IMR-90 (cell line): ENCODE data around the gene MRGPRD. TPM values are rescaled to one million over a fixed set of nuclear protein-coding genes. Genes with fewer than 3 reads are reported as not detected.

Source experiments
- ATAC-seq: fragments of 200-7000 bp; cut with Tn5 transposase; 2 replicates; pipeline ENCODE4 v1.9.1; 2020; ENCODE audit warnings: low read depth, mild to moderate bottlenecking, moderate library complexity
- BruUV-seq: library from RNA; stranded (reverse); fragments of 400-500 nt; replicated peaks from 2 replicates; lab custom pipeline; 2021; lab: Mats Ljungman, UMichigan
- CTCF ChIA-PET: fragments of 300-600 bp; formaldehyde crosslinking; extraction: SDS; loops from one replicate; lab custom pipeline; 2021; ENCODE audit warnings: antibody characterized with exemption; lab: Yijun Ruan, JAX
- POLR2A ChIA-PET: fragments of 300-600 bp; sonication (Branson Sonifier 250); formaldehyde crosslinking; loops from one replicate; lab custom pipeline; 2022; ENCODE audit warnings: antibody characterized with exemption; ENCODE audit not compliant: unreplicated experiment; lab: Charles Lee
- DNase-seq: peaks from one replicate; pipeline ENCODE4 v3.0.0; 2013
- H2AFZ ChIP-seq: replicated peaks from 2 replicates; pipeline ENCODE3; 2013; ENCODE audit warnings: low read length, mild to moderate bottlenecking; ENCODE audit not compliant: poor library complexity
- H2AK5ac ChIP-seq: 2 replicates; pipeline ENCODE4 v1.6.1; 2013; ENCODE audit warnings: low read depth, low read length, inconsistent platforms
- H2AK9ac ChIP-seq: replicated peaks from 2 replicates; pipeline ENCODE3; 2013; ENCODE audit warnings: mild to moderate bottlenecking, low read depth, low read length, moderate library complexity; ENCODE audit not compliant: poor library complexity
- H2BK120ac ChIP-seq: 2 replicates; pipeline ENCODE4 v1.6.1; 2013; ENCODE audit warnings: low read depth, low read length, inconsistent platforms
- H2BK15ac ChIP-seq: 3 replicates; pipeline ENCODE4 v1.6.1; 2013; ENCODE audit warnings: low read depth, low read length, inconsistent platforms
- H2BK20ac ChIP-seq: 2 replicates; pipeline ENCODE4 v1.6.1; 2013; ENCODE audit warnings: low read depth, mild to moderate bottlenecking, inconsistent platforms, low read length, moderate library complexity
- H2BK5ac ChIP-seq: 2 replicates; pipeline ENCODE4 v1.6.1; 2013; ENCODE audit warnings: mild to moderate bottlenecking, low read depth, low read length, inconsistent platforms; ENCODE audit not compliant: poor library complexity, severe bottlenecking
- H3K14ac ChIP-seq: replicated peaks from 2 replicates; pipeline ENCODE4 v1.6.1; 2013; ENCODE audit warnings: low read depth, low read length, inconsistent platforms
- H3K18ac ChIP-seq: 2 replicates; pipeline ENCODE4 v1.6.1; 2013; ENCODE audit warnings: low read depth, low read length, control low read depth
- H3K23ac ChIP-seq: 2 replicates; pipeline ENCODE4 v1.6.1; 2013; ENCODE audit warnings: low read depth, low read length, inconsistent platforms
- H3K27ac ChIP-seq: 2 replicates; pipeline ENCODE4 v1.5.1; 2013; ENCODE audit warnings: mild to moderate bottlenecking, control low read depth, low read length; ENCODE audit not compliant: insufficient read depth
- H3K27me3 ChIP-seq: 2 replicates; pipeline ENCODE4 v1.6.1; 2013; ENCODE audit warnings: low read length; ENCODE audit not compliant: control insufficient read depth, insufficient read depth
- H3K36me3 ChIP-seq: 2 replicates; pipeline ENCODE4 v1.6.1; 2013; ENCODE audit warnings: low read length, mixed read lengths; ENCODE audit not compliant: control insufficient read depth, insufficient read depth
- H3K4ac ChIP-seq: 2 replicates; pipeline ENCODE4 v1.6.1; 2013; ENCODE audit warnings: low read depth, low read length, inconsistent platforms
- H3K4me1 ChIP-seq: 2 replicates; pipeline ENCODE4 v1.6.1; 2013; ENCODE audit warnings: low read length, mixed read lengths; ENCODE audit not compliant: control insufficient read depth, insufficient read depth
- H3K4me2 ChIP-seq: 2 replicates; pipeline ENCODE4 v1.6.1; 2013; ENCODE audit warnings: low read depth, mild to moderate bottlenecking, control low read depth, low read length, moderate library complexity
- H3K4me3 ChIP-seq: 2 replicates; pipeline ENCODE4 v1.5.1; 2013; ENCODE audit warnings: low read depth, mild to moderate bottlenecking, control low read depth, low read length, moderate library complexity; ENCODE audit not compliant: insufficient read depth
- H3K56ac ChIP-seq: 2 replicates; pipeline ENCODE4 v1.6.1; 2013; ENCODE audit warnings: low read length, inconsistent platforms; ENCODE audit not compliant: insufficient read depth; ENCODE audit errors: extremely low read depth
- H3K79me1 ChIP-seq, 2 experiments: 2 replicates each; pipeline ENCODE4 v1.6.1; 2013; ENCODE audit warnings: low read length in 2 of 2, inconsistent platforms in 1 of 2, low read depth in 1 of 2
- H3K9ac ChIP-seq: 2 replicates; pipeline ENCODE4 v1.6.1; 2013; ENCODE audit warnings: low read depth, low read length, control low read depth
- H3K9me1 ChIP-seq: 2 replicates; pipeline ENCODE4 v1.6.1; 2013; ENCODE audit warnings: low read length, inconsistent platforms; ENCODE audit not compliant: insufficient read depth
- H3K9me3 ChIP-seq: 2 replicates; pipeline ENCODE4 v1.6.1; 2013; ENCODE audit warnings: low read length; ENCODE audit not compliant: control insufficient read depth, insufficient read depth
- H4K20me1 ChIP-seq: 2 replicates; pipeline ENCODE4 v1.6.1; 2013; ENCODE audit warnings: low read length, inconsistent platforms; ENCODE audit not compliant: insufficient read depth
- H4K5ac ChIP-seq: 2 replicates; pipeline ENCODE4 v1.6.1; 2013; ENCODE audit warnings: mild to moderate bottlenecking, low read depth, low read length, control low read depth
- H4K8ac ChIP-seq, 2 experiments: 2 replicates each; pipeline ENCODE4 v1.6.1; 2013; ENCODE audit warnings: low read depth in 2 of 2, low read length in 2 of 2, control low read depth in 1 of 2, inconsistent platforms in 1 of 2
- H4K91ac ChIP-seq: 2 replicates; pipeline ENCODE4 v1.6.1; 2013; ENCODE audit warnings: low read depth, low read length, inconsistent platforms; ENCODE audit not compliant: insufficient read depth
- RAD21 ChIP-seq: IDR thresholded peaks from 2 replicates; pipeline ENCODE4 v1.6.1; 2012; ENCODE audit warnings: low read length, improper control_type of control experiment
- WGBS, 2 experiments: methylation state at CpG; one replicate each; pipeline versions ENCODE4 v1.1.5 to v1.1.7; 2013; ENCODE audit warnings: missing lambda C conversion rate in 2 of 2; ENCODE audit not compliant: insufficient read length in 1 of 2; ENCODE audit errors: extremely low coverage in 2 of 2; 5-methylcytosine and 5-hydroxymethylcytosine counted together
- dilution Hi-C: fragments of 300-500 bp; cut with HindIII; formaldehyde crosslinking; loops from one replicate; pipeline ENCODE4 v1.14.3; 2018; ENCODE audit warnings: low sequenced_read_pairs; ENCODE audit not compliant: unreplicated experiment
- in situ Hi-C: fragments of 300-500 bp; cut with MboI; formaldehyde crosslinking; loops from 3 replicates; pipeline ENCODE4 v1.14.3; 2019; ENCODE audit warnings: low sequenced_read_pairs, inconsistent platforms, mixed read lengths
- intact Hi-C: fragments of 100-400 bp; cut with micrococcal nuclease; formaldehyde crosslinking; loops from 2 replicates; pipeline ENCODE4 v1.10.0; 2022
- polyA plus RNA-seq, 3 experiments: library from polyadenylated mRNA; depleted of rRNA; stranded (reverse); fragments of >200 nt; gene quantifications; 2 replicates each; pipeline ENCODE4 v1.2.3, GENCODE V29; 2012; ENCODE audit warnings: low replicate concordance in 1 of 3
- total RNA-seq: library from RNA; depleted of rRNA; stranded (reverse); fragments of >200 nt; gene quantifications from 2 replicates; pipeline ENCODE4 v1.2.3, GENCODE V29; 2012
- TF ChIP-seq, protein P1 (sequence below): fragments of 150-350 bp; IDR thresholded peaks from 2 replicates; pipeline ENCODE4 v1.6.1; 2016; ENCODE audit warnings: low read depth, mild to moderate bottlenecking, low read length, moderate library complexity, borderline replicate concordance
- TF ChIP-seq, protein P2 (sequence below): conservative IDR thresholded peaks from 2 replicates; pipeline ENCODE4 v1.5.1; 2012; ENCODE audit warnings: mild to moderate bottlenecking, low read depth, low read length, improper control_type of control experiment

The MRGPRD gene
- total and polyA plus RNA-seq, 2 of the 4 experiments (the other 2 are of a cell fraction), result not detected

DNA sequence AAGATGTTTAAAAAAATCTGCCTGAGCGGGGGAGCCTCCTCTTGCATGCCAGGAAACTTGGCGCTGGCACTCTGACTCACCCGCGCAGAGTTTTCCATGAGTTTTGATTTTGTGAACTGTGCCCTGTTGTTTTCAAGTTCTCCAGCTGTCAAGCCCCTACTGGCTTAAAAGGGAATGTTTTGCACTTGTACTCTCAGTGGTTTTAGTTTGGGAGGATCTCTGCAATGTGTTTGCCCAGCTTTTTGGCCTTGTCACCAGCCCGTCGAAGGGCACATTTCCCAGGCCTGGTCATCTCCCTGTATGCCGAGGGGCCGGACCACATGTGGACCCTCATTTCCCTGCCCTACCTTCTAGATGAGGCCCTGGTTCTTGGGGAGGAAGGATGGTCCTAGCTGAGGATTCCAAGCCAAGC lies 20.1 kb upstream of the MRGPRD start (continued):
- TF ChIP-seq, protein P1, sequence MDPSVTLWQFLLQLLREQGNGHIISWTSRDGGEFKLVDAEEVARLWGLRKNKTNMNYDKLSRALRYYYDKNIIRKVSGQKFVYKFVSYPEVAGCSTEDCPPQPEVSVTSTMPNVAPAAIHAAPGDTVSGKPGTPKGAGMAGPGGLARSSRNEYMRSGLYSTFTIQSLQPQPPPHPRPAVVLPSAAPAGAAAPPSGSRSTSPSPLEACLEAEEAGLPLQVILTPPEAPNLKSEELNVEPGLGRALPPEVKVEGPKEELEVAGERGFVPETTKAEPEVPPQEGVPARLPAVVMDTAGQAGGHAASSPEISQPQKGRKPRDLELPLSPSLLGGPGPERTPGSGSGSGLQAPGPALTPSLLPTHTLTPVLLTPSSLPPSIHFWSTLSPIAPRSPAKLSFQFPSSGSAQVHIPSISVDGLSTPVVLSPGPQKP, result no peak
- TF ChIP-seq RAD21, result peak; percentile 62

DNA sequence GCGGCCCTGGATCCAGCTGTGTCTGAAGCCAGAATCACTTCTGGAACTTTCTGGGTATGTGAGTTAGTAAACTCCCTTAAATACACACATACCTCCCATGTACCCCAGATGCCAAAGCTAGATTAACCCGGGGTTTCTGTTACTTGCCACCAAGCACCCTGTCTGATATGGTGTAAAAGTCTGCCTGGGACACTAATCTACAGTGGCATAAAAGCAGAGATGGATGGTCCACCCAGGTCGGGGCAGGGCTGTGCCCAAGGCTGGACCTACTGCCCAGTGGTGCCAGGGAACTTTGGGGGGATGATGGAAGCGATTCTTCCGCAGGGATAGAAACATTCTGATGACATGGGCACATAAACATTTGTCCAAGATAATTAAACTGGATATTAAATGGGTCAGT lies 19.6 kb upstream of the MRGPRD start:
- no peak for DNase-seq
- Histone ChIP-seq H2AK9ac (peak overlapping the region; percentile 67), H4K5ac (peak overlapping the region; percentile 14; the same call in 1 of the 2 replicates), H2AFZ (peak overlapping the region; percentile 27), H3K36me3 (peaks cover 28% of the 10 kb centered on the region), H3K14ac (peak overlapping the region; percentile 36; the same call in 1 of the 2 replicates), H3K9me1 (peaks cover 10% of the 10 kb centered on the region; the same call in 1 of the 2 replicates), H3K27me3 (no peaks in the 10 kb centered on the region), H3K23ac (0 out of 2 replicates have a peak overlapping the region, but pooled peaks have one; percentile 9), H2BK5ac (peak overlapping the region; percentile 14), H3K4me2 (no peak overlapping the region), H3K4ac (peak overlapping the region; percentile 34; the same call in 1 of the 2 replicates), H3K9me3 (no peaks in the 10 kb centered on the region), H2BK120ac (peak overlapping the region; percentile 53; the same call in 1 of the 2 replicates), H3K18ac (peak overlapping the region; percentile 17; the same call in 1 of the 2 replicates), H4K91ac (peak overlapping the region; percentile 60), H3K79me1 (peaks cover 3 to 17% of the 10 kb centered on the region in 2 experiments; a peak in 3 of 4 replicates), H3K4me1 (peaks cover 26% of the 10 kb centered on the region), H3K4me3 (no peak overlapping the region), H3K9ac (no peak overlapping the region), H4K20me1 (no peaks in the 10 kb centered on the region; the same call in 1 of the 2 replicates), H3K27ac (peak overlapping the region; percentile 57; the same call in 1 of the 2 replicates), H4K8ac (peak overlapping the region in 1 of 2 experiments; percentile 22; a peak in 1 of 4 replicates), H3K56ac (no peak overlapping the region), H2AK5ac (peak overlapping the region; percentile 30; the same call in 1 of the 2 replicates), H2BK20ac (no peak overlapping the region), H2BK15ac (no peak overlapping the region; the same call in 2 of the 3 replicates)
- CTCF ChIA-PET, result interaction anchor here (1.1 kb wide), 1 partner anchor 12 kb away, joined by 6 read pairs; the partner anchor contains the start of gene MRGPRF
- BruUV-seq, result no TSS peak
- POLR2A ChIA-PET, result interaction anchor here (0.5 to 0.9 kb wide), 2 partner anchors 13 to 78 kb away, joined by 5 to 6 read pairs; partner anchors contain the start of gene MRGPRF
- intact Hi-C loops (loop anchor here (5.0 kb wide), 1 partner anchor 98 kb away; the partner anchor contains the start of genes IGHMBP2 and MRPL21), in situ Hi-C loops (no loop called here), dilution Hi-C loops (no loop called here)
- ATAC-seq, result peak; percentile 18; the same call in 1 of the 2 replicates
- TF ChIP-seq RAD21, result no peak
- TF ChIP-seq, protein P2, sequence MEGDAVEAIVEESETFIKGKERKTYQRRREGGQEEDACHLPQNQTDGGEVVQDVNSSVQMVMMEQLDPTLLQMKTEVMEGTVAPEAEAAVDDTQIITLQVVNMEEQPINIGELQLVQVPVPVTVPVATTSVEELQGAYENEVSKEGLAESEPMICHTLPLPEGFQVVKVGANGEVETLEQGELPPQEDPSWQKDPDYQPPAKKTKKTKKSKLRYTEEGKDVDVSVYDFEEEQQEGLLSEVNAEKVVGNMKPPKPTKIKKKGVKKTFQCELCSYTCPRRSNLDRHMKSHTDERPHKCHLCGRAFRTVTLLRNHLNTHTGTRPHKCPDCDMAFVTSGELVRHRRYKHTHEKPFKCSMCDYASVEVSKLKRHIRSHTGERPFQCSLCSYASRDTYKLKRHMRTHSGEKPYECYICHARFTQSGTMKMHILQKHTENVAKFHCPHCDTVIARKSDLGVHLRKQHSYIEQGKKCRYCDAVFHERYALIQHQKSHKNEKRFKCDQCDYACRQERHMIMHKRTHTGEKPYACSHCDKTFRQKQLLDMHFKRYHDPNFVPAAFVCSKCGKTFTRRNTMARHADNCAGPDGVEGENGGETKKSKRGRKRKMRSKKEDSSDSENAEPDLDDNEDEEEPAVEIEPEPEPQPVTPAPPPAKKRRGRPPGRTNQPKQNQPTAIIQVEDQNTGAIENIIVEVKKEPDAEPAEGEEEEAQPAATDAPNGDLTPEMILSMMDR, result no peak
- 71% methylated on average over 1 of the region's 5 CpGs; no CpG with 5 or more reads in 1 of the 2 experiments for WGBS, 2 experiments
